SK-N-SH treated with all-trans-retinoic acid at 6 μM for 48 hours (cell line): ENCODE measurements around the gene RASAL1.

ENCODE experiments used
- ATAC-seq: fragments of 200-7000 bp; cut with Tn5 transposase; 3 replicates; pipeline ENCODE4 v1.9.1; 2020; ENCODE audit warnings: mild to moderate bottlenecking, moderate library complexity
- BACH2 ChIP-seq: fragments of 250-450 bp; sonication (Bioruptor Pico); IDR thresholded peaks from 2 replicates; pipeline ENCODE4 v1.9.0; 2021; ENCODE audit warnings: mild to moderate bottlenecking, borderline replicate concordance
- CREB5 ChIP-seq: fragments of 250-450 bp; sonication (Bioruptor Pico); IDR thresholded peaks from 2 replicates; pipeline ENCODE4 v1.5.1; 2020; ENCODE audit warnings: low read depth, mild to moderate bottlenecking, moderate library complexity
- CSDC2 ChIP-seq: fragments of 250-450 bp; sonication (Bioruptor Pico); IDR thresholded peaks from 2 replicates; pipeline ENCODE4 v1.5.0; 2020; ENCODE audit warnings: mild to moderate bottlenecking, moderate library complexity
- CSRNP3 ChIP-seq: fragments of 250-450 bp; sonication (Bioruptor Pico); IDR thresholded peaks from 2 replicates; pipeline ENCODE4 v1.5.1; 2021; ENCODE audit warnings: mild to moderate bottlenecking, moderate library complexity
- ESRRG ChIP-seq: fragments of 250-450 bp; sonication (Bioruptor Pico); IDR thresholded peaks from 2 replicates; pipeline ENCODE4 v1.6.1; 2021; ENCODE audit warnings: mild to moderate bottlenecking
- GLIS3 ChIP-seq: fragments of 250-450 bp; sonication (Bioruptor Pico); IDR thresholded peaks from 2 replicates; pipeline ENCODE4 v1.5.0; 2020; ENCODE audit warnings: mild to moderate bottlenecking, moderate library complexity
- ISL1 ChIP-seq: fragments of 250-450 bp; sonication (Bioruptor Pico); IDR thresholded peaks from 2 replicates; pipeline ENCODE4 v2.1.2; 2022; ENCODE audit warnings: mild to moderate bottlenecking, moderate library complexity
- OSR1 ChIP-seq: fragments of 250-450 bp; sonication (Bioruptor Pico); IDR thresholded peaks from 2 replicates; pipeline ENCODE4 v1.8.0; 2022; ENCODE audit warnings: moderate library complexity, mild to moderate bottlenecking, inconsistent platforms
- PATZ1 ChIP-seq: fragments of 250-450 bp; sonication (Bioruptor Pico); IDR thresholded peaks from 2 replicates; pipeline ENCODE4 v1.8.0; 2020; ENCODE audit warnings: mild to moderate bottlenecking, moderate library complexity, borderline replicate concordance
- POU6F1 ChIP-seq: fragments of 250-450 bp; sonication (Bioruptor Pico); IDR thresholded peaks from 2 replicates; pipeline ENCODE4 v1.8.0; 2021; ENCODE audit warnings: low read depth, mild to moderate bottlenecking, moderate library complexity, borderline replicate concordance
- PPARA ChIP-seq: fragments of 250-450 bp; sonication (Bioruptor Pico); IDR thresholded peaks from 2 replicates; pipeline ENCODE4 v1.5.0; 2020; ENCODE audit warnings: mild to moderate bottlenecking, borderline replicate concordance
- RARB ChIP-seq: fragments of 250-450 bp; sonication (Bioruptor Pico); IDR thresholded peaks from 2 replicates; pipeline ENCODE4 v1.8.0; 2021; ENCODE audit warnings: mild to moderate bottlenecking, moderate library complexity
- SNAI2 ChIP-seq: fragments of 250-450 bp; sonication (Bioruptor Pico); IDR thresholded peaks from 2 replicates; pipeline ENCODE4 v1.5.0; 2020; ENCODE audit warnings: mild to moderate bottlenecking, moderate library complexity
- TCF4 ChIP-seq: fragments of 250-450 bp; sonication (Bioruptor Pico); IDR thresholded peaks from 2 replicates; pipeline ENCODE4 v1.8.0; 2021; ENCODE audit warnings: mild to moderate bottlenecking, moderate library complexity, borderline replicate concordance
- TOX ChIP-seq: fragments of 250-450 bp; sonication (Bioruptor Pico); IDR thresholded peaks from 2 replicates; pipeline ENCODE4 v1.8.0; 2021; ENCODE audit warnings: mild to moderate bottlenecking, moderate library complexity, borderline replicate concordance
- TSHZ2 ChIP-seq: fragments of 250-450 bp; sonication (Bioruptor Pico); IDR thresholded peaks from 2 replicates; pipeline ENCODE4 v1.5.0; 2020; ENCODE audit warnings: mild to moderate bottlenecking, moderate library complexity
- ZC3H10 ChIP-seq: fragments of 250-450 bp; sonication (Bioruptor Pico); IDR thresholded peaks from 2 replicates; pipeline ENCODE4 v1.5.1; 2021; ENCODE audit warnings: mild to moderate bottlenecking, moderate library complexity
- ZFP3 ChIP-seq: fragments of 250-450 bp; sonication (Bioruptor Pico); IDR thresholded peaks from 2 replicates; pipeline ENCODE4 v1.5.0; 2020; ENCODE audit warnings: mild to moderate bottlenecking, moderate library complexity
- ZFP30 ChIP-seq: fragments of 450-650 bp; formaldehyde crosslinking; IDR thresholded peaks from 2 replicates; pipeline ENCODE4 v1.5.0; 2022; ENCODE audit warnings: mild to moderate bottlenecking, moderate library complexity
- ZNF565 ChIP-seq: fragments of 450-650 bp; formaldehyde crosslinking; conservative IDR thresholded peaks from 2 replicates; pipeline ENCODE4 v1.5.0; 2020; ENCODE audit warnings: low read depth, mild to moderate bottlenecking, moderate library complexity
- ZNF70 ChIP-seq: fragments of 450-650 bp; formaldehyde crosslinking; IDR thresholded peaks from 2 replicates; pipeline ENCODE4 v1.5.0; 2020; ENCODE audit warnings: mild to moderate bottlenecking, moderate library complexity
- ZNF8 ChIP-seq: fragments of 450-650 bp; formaldehyde crosslinking; IDR thresholded peaks from 2 replicates; pipeline ENCODE4 v1.5.0; 2020; ENCODE audit warnings: mild to moderate bottlenecking, moderate library complexity

Gene RASAL1

GRCh38 chr12:113109872-113110599 lies 25.5 kb downstream of the RASAL1 start:
- no peak for ATAC-seq
- TF ChIP-seq TSHZ2 (CRISPR knock-in tag) = no peak

- TF ChIP-seq OSR1 (CRISPR knock-in tag) (no peak), ZFP30 (CRISPR knock-in tag) (no peak), CSDC2 (CRISPR knock-in tag) (no peak), RARB (no peak)
These were observed 26.2 kb downstream of the RASAL1 start for GRCh38 chr12:113109360-113109759.

GRCh38 chr12:113108308-113108707 lies 27.3 kb downstream of the RASAL1 start:
- ATAC-seq = no peak
- TF ChIP-seq PPARA (CRISPR knock-in tag) = no peak
- TF ChIP-seq ESRRG = no peak
- no peak for TF ChIP-seq BACH2 (CRISPR knock-in tag)
- no peak for TF ChIP-seq CSRNP3 (CRISPR knock-in tag)
- TF ChIP-seq CREB5 (CRISPR knock-in tag) = no peak
- TF ChIP-seq ZC3H10 (CRISPR knock-in tag) = no peak
- TF ChIP-seq SNAI2 (CRISPR knock-in tag) = no peak
- TF ChIP-seq ZNF70 (CRISPR knock-in tag) = no peak
- TF ChIP-seq PATZ1 (CRISPR knock-in tag) = no peak
- TF ChIP-seq TOX = no peak
- TF ChIP-seq ISL1 (CRISPR knock-in tag) = no peak
- TF ChIP-seq GLIS3 (CRISPR knock-in tag) = no peak
- TF ChIP-seq POU6F1 (CRISPR knock-in tag) = no peak
- TF ChIP-seq ZNF565 (CRISPR knock-in tag) = no peak
- TF ChIP-seq CSDC2 (CRISPR knock-in tag) = no peak

More at GRCh38 chr12:113109360-113109759, 26.2 kb downstream of the RASAL1 start:
- ATAC-seq = no peak

- ATAC-seq = no peak
- TF ChIP-seq TCF4 (CRISPR knock-in tag) (no peak), ESRRG (no peak), PATZ1 (CRISPR knock-in tag) (no peak), ZNF565 (CRISPR knock-in tag) (no peak), OSR1 (CRISPR knock-in tag) (no peak), ZNF8 (CRISPR knock-in tag) (no peak), TOX (no peak), ZFP3 (CRISPR knock-in tag) (no peak), TSHZ2 (CRISPR knock-in tag) (no peak), CSDC2 (CRISPR knock-in tag) (no peak)
These were observed 29.2 kb downstream of the RASAL1 start for GRCh38 chr12:113106361-113106760.
